OCI-LY3 (cell line): ENCODE results near the gene ZHX3.

Experiments used
- CTCF ChIP-seq: fragments of 200-600, 300-600 bp; sonication (generic); IDR thresholded peaks from 2 replicates; pipeline ENCODE4 v1.5.1; 2014; ENCODE audit warnings: antibody characterized with exemption, low read length, low read depth
- EZH2phosphoT487 ChIP-seq: fragments of 200-600 bp; shearing (Covaris generic); IDR thresholded peaks from 2 replicates; pipeline ENCODE4 v1.6.1; 2018; ENCODE audit warnings: antibody characterized with exemption, mixed run types, low read depth

- TF ChIP-seq CTCF: no peak
- no peak for TF ChIP-seq EZH2phosphoT487
Observed at GRCh38 chr20:41348430-41349172, 31.1 kb upstream of the ZHX3 start.
